Activated naive CD8-positive, alpha-beta T cell treated with anti-CD3 and anti-CD28 coated beads, Interleukin-2, amount 10 ng/mL, durations not matched to agents 7 days and 5 days (primary cell): ENCODE measurements around the gene DNAJB6. TPM values are rescaled to one million over a fixed set of nuclear protein-coding genes. Genes with fewer than 3 reads are reported as not detected.

Source experiments
- ATAC-seq: fragments of 150-1000 bp; cut with Tn5 transposase; one replicate; pipeline ENCODE4 v1.10.0; 2021; ENCODE audit warnings: low read depth, moderate library complexity
- POLR2A ChIA-PET: fragments of 350-600 bp; sonication (Branson Sonifier 250); formaldehyde crosslinking; loops from one replicate; lab custom pipeline; 2021; ENCODE audit warnings: antibody characterized with exemption; lab: Charles Lee
- DNase-seq: peaks from one replicate; pipeline ENCODE4 v3.0.0; 2021
- H3K27ac Mint-ChIP-seq: one replicate; pipeline ENCODE4 v1.8.0; 2022; ENCODE audit warnings: mild to moderate bottlenecking, mixed read lengths
- H3K27me3 Mint-ChIP-seq: one replicate; pipeline ENCODE4 v1.8.0; 2022; ENCODE audit warnings: mild to moderate bottlenecking, moderate library complexity, mixed read lengths
- H3K36me3 Mint-ChIP-seq: one replicate; pipeline ENCODE4 v1.8.0; 2021; ENCODE audit warnings: mild to moderate bottlenecking, mixed read lengths
- H3K4me1 Mint-ChIP-seq: one replicate; pipeline ENCODE4 v1.8.0; 2021; ENCODE audit warnings: mixed read lengths
- H3K4me3 Mint-ChIP-seq: one replicate; pipeline ENCODE4 v1.8.0; 2022; ENCODE audit warnings: mild to moderate bottlenecking, moderate library complexity, mixed read lengths
- H3K9me3 Mint-ChIP-seq: one replicate; pipeline ENCODE4 v1.8.0; 2021; ENCODE audit warnings: mixed read lengths
- total RNA-seq, 2 experiments: library from RNA; stranded (reverse); gene quantifications; one replicate each; pipeline ENCODE4 v1.2.3, GENCODE V29; 2021

DNAJB6 gene
- total RNA-seq, 2 experiments from 2014 or later = 60.0 to 67.0 TPM

DNA sequence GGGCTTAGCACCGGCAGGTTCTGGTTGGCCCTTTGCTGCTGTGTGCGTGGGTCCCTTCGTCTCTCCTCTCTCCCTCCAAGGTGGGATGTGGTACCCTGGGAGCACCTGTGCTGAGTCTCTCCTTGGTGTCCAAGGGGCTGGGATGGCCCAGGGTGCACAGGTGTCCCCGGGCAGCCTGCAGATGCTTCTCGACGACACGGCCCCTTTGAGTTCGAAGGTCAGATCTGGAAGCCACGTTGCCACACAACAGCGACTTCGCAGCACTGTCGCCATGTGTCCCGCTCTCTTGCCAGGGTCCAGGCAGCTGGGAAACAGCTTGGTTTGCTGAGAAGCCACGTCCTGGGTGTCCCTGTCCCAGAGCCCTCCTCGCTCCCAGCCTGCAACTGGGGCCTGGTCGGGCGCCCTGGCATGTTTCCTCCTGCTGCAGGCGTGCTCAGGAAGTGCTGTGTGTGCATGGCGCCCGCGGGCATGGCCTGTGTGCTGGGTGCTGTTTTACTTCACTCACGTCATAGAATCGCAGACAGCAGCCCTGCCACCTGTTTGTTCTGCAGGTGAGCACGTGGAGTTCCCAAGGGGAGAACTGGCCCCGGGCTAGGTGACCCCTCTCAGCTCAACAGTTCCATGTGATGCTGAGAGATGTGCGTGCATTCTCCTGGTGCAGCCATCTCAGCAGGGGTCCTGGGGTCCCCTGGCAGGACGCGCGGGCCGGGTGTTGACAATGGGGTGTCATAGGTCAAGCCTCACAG, 70.9 kb downstream of the DNAJB6 start:
- DNase-seq = no peak
- POLR2A ChIA-PET = no interaction called here
- ATAC-seq = no peak
- no peak overlapping the region for H3K27ac Mint-ChIP-seq
- H3K4me1 Mint-ChIP-seq = peaks cover 6% of the 10 kb centered on the region
- no peaks in the 10 kb centered on the region for H3K27me3 Mint-ChIP-seq
- H3K9me3 Mint-ChIP-seq = no peaks in the 10 kb centered on the region
- no peak overlapping the region for H3K4me3 Mint-ChIP-seq
- no peaks in the 10 kb centered on the region for H3K36me3 Mint-ChIP-seq

GRCh38 chr7:157408258-157409101, 71.7 kb downstream of the DNAJB6 start:
- H3K4me3 Mint-ChIP-seq = no peak overlapping the region
- no peaks in the 10 kb centered on the region for H3K9me3 Mint-ChIP-seq
- DNase-seq = no peak
- peaks cover 6% of the 10 kb centered on the region for H3K4me1 Mint-ChIP-seq
- no peaks in the 10 kb centered on the region for H3K36me3 Mint-ChIP-seq
- no peaks in the 10 kb centered on the region for H3K27me3 Mint-ChIP-seq
- POLR2A ChIA-PET = no interaction called here
- ATAC-seq = no peak
- H3K27ac Mint-ChIP-seq = no peak overlapping the region

GRCh38 chr7:157409149-157409752, 72.4 kb downstream of the DNAJB6 start:
- ATAC-seq (no peak), DNase-seq (no peak)
- POLR2A ChIA-PET = no interaction called here
- Mint-ChIP-seq H3K36me3 (no peaks in the 10 kb centered on the region), H3K4me1 (peaks cover 6% of the 10 kb centered on the region), H3K4me3 (no peak overlapping the region), H3K27ac (no peak overlapping the region), H3K9me3 (no peaks in the 10 kb centered on the region), H3K27me3 (no peaks in the 10 kb centered on the region)

- DNase-seq = no peak
- H3K27me3 Mint-ChIP-seq = no peaks in the 10 kb centered on the region
- no peak for ATAC-seq
- POLR2A ChIA-PET = no interaction called here
- H3K36me3 Mint-ChIP-seq = no peaks in the 10 kb centered on the region
- H3K27ac Mint-ChIP-seq = no peak overlapping the region
- H3K9me3 Mint-ChIP-seq = no peaks in the 10 kb centered on the region
- peaks cover 2% of the 10 kb centered on the region for H3K4me1 Mint-ChIP-seq
- no peak overlapping the region for H3K4me3 Mint-ChIP-seq
These were observed 73.2 kb downstream of the DNAJB6 start for GRCh38 chr7:157409753-157410727.

- Mint-ChIP-seq H3K4me1 (no peaks in the 10 kb centered on the region), H3K36me3 (no peaks in the 10 kb centered on the region), H3K4me3 (no peak overlapping the region), H3K27ac (no peak overlapping the region), H3K27me3 (no peaks in the 10 kb centered on the region), H3K9me3 (no peaks in the 10 kb centered on the region)
- ATAC-seq = no peak
- DNase-seq = no peak
- POLR2A ChIA-PET = no interaction called here
These were observed 74.2 kb downstream of the DNAJB6 start for GRCh38 chr7:157410831-157411556.

- Mint-ChIP-seq H3K4me3 (no peak overlapping the region), H3K27me3 (no peaks in the 10 kb centered on the region), H3K27ac (no peak overlapping the region), H3K9me3 (no peaks in the 10 kb centered on the region), H3K36me3 (no peaks in the 10 kb centered on the region), H3K4me1 (no peaks in the 10 kb centered on the region)
- POLR2A ChIA-PET = no interaction called here
- DNase-seq (no peak), ATAC-seq (no peak)
These were observed 74.8 kb downstream of the DNAJB6 start for GRCh38 chr7:157411580-157411979.

DNA sequence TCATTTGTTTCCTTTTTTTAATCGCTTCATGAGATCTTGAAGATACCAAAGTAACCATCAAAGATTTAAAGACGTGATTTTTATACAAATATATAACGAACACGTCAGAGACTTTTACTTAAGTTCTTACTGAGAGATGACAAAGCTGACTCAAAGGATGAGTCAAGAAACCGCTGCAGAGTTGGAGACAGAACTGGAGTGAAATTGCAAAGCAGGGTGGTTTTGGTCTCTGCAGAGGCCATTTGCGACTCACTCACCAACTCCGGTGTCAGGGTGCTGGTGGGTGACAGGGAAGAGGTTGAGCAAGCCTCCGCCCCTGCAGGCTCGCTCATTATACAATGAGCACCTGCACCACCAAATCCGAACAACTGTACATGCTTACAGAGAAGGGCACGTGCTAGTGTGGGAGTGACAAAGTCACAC, 75.2 kb downstream of the DNAJB6 start:
- DNase-seq (no peak), ATAC-seq (no peak)
- Mint-ChIP-seq H3K4me1 (no peaks in the 10 kb centered on the region), H3K27ac (no peak overlapping the region), H3K27me3 (no peaks in the 10 kb centered on the region), H3K9me3 (no peaks in the 10 kb centered on the region), H3K4me3 (no peak overlapping the region), H3K36me3 (no peaks in the 10 kb centered on the region)
- POLR2A ChIA-PET = no interaction called here

GRCh38 chr7:157412491-157413180, 75.8 kb downstream of the DNAJB6 start:
- no peak overlapping the region for H3K27ac Mint-ChIP-seq
- no peaks in the 10 kb centered on the region for H3K27me3 Mint-ChIP-seq
- H3K9me3 Mint-ChIP-seq = no peaks in the 10 kb centered on the region
- ATAC-seq (no peak), DNase-seq (no peak)
- no peak overlapping the region for H3K4me3 Mint-ChIP-seq
- H3K36me3 Mint-ChIP-seq = no peaks in the 10 kb centered on the region
- no peaks in the 10 kb centered on the region for H3K4me1 Mint-ChIP-seq
- POLR2A ChIA-PET = no interaction called here

- POLR2A ChIA-PET = no interaction called here
- no peaks in the 10 kb centered on the region for H3K9me3 Mint-ChIP-seq
- no peaks in the 10 kb centered on the region for H3K27me3 Mint-ChIP-seq
- ATAC-seq (no peak), DNase-seq (no peak)
- no peaks in the 10 kb centered on the region for H3K36me3 Mint-ChIP-seq
- H3K4me3 Mint-ChIP-seq = no peak overlapping the region
- H3K4me1 Mint-ChIP-seq = no peaks in the 10 kb centered on the region
- H3K27ac Mint-ChIP-seq = no peak overlapping the region
These were observed 77.3 kb downstream of the DNAJB6 start for GRCh38 chr7:157413881-157414701.

DNA sequence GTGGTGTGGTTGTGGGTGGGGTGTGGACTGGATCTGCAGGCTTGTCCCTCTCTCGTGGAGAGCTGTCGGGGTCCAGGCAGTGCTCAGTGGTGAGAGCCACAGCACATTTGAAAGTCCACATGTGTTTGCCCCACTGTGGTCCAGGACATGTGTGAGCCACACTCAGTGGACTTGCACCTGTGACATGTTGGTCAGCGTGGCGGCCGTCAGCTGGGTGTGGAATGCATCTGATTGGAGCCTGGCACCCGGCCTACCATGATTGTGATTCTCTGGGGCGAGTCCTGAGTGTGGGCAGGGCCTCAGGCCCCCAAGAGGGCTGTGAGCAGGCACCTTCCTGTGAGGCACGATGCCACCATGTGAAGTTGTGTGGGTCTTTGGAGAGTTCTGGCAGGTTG, 77.9 kb downstream of the DNAJB6 start:
- Mint-ChIP-seq H3K4me3 (no peak overlapping the region), H3K9me3 (no peaks in the 10 kb centered on the region), H3K27me3 (no peaks in the 10 kb centered on the region), H3K27ac (no peak overlapping the region), H3K36me3 (no peaks in the 10 kb centered on the region), H3K4me1 (no peaks in the 10 kb centered on the region)
- DNase-seq = no peak
- ATAC-seq = no peak
- POLR2A ChIA-PET = no interaction called here

GRCh38 chr7:157415486-157415885, 78.7 kb downstream of the DNAJB6 start:
- no peaks in the 10 kb centered on the region for H3K36me3 Mint-ChIP-seq
- ATAC-seq (no peak), DNase-seq (no peak)
- H3K27ac Mint-ChIP-seq = no peak overlapping the region
- no peak overlapping the region for H3K4me3 Mint-ChIP-seq
- POLR2A ChIA-PET = no interaction called here
- H3K9me3 Mint-ChIP-seq = no peaks in the 10 kb centered on the region
- no peaks in the 10 kb centered on the region for H3K4me1 Mint-ChIP-seq
- no peaks in the 10 kb centered on the region for H3K27me3 Mint-ChIP-seq
